HEK293 (cell line): ENCODE data around the gene TAS2R60.

Source experiments
- BCL11A ChIP-seq: fragments of 450-650 bp; formaldehyde crosslinking; IDR thresholded peaks from 2 replicates; pipeline ENCODE4 v1.5.1; 2016; ENCODE audit warnings: low read depth, missing biosample characterization, missing genetic modification characterization
- CTCF ChIP-seq: fragments of 450-650 bp; formaldehyde crosslinking; IDR thresholded peaks from 2 replicates; pipeline ENCODE4 v1.5.1; 2016; ENCODE audit warnings: missing biosample characterization, missing genetic modification characterization
- SP2 ChIP-seq: fragments of 450-650 bp; formaldehyde crosslinking; IDR thresholded peaks from 2 replicates; pipeline ENCODE4 v1.5.1; 2016; ENCODE audit warnings: missing biosample characterization, missing genetic modification characterization
- YY1 ChIP-seq: fragments of 450-650 bp; formaldehyde crosslinking; IDR thresholded peaks from 2 replicates; pipeline ENCODE4 v1.5.1; 2018; ENCODE audit warnings: missing biosample characterization, missing genetic modification characterization
- ZFP41 ChIP-seq: fragments of 450-650 bp; formaldehyde crosslinking; IDR thresholded peaks from 2 replicates; pipeline ENCODE4 v1.5.1; 2016; ENCODE audit warnings: missing biosample characterization, missing genetic modification characterization, borderline replicate concordance
- ZNF175 ChIP-seq: fragments of 450-650 bp; formaldehyde crosslinking; IDR thresholded peaks from 2 replicates; pipeline ENCODE4 v1.5.1; 2016; ENCODE audit warnings: missing biosample characterization, missing genetic modification characterization
- ZNF274 ChIP-seq, 2 experiments: fragments of 200-500 bp in 1 of 2; fragments of 450-650 bp in 1 of 2; sonication (Bioruptor generic) in 1 of 2; formaldehyde crosslinking in 1 of 2; IDR thresholded peaks; 2 replicates each; pipeline versions ENCODE4 v1.5.1 to v1.6.1; 2014 to 2016; ENCODE audit warnings: borderline replicate concordance in 1 of 2, inconsistent platforms in 1 of 2, low read length in 1 of 2, missing biosample characterization in 1 of 2, missing genetic modification characterization in 1 of 2
- ZNF354C ChIP-seq: fragments of 450-650 bp; formaldehyde crosslinking; IDR thresholded peaks from 2 replicates; pipeline ENCODE4 v1.5.1; 2016; ENCODE audit warnings: missing biosample characterization, missing genetic modification characterization, low read depth, borderline replicate concordance
- ZNF366 ChIP-seq: fragments of 450-650 bp; formaldehyde crosslinking; conservative IDR thresholded peaks from 2 replicates; pipeline ENCODE4 v1.5.1; 2016; ENCODE audit warnings: missing biosample characterization, missing genetic modification characterization
- ZNF621 ChIP-seq: fragments of 450-650 bp; formaldehyde crosslinking; IDR thresholded peaks from 2 replicates; pipeline ENCODE4 v1.5.1; 2017; ENCODE audit warnings: missing biosample characterization, missing genetic modification characterization
- ZNF747 ChIP-seq: fragments of 450-650 bp; formaldehyde crosslinking; IDR thresholded peaks from 2 replicates; pipeline ENCODE4 v1.5.1; 2016; ENCODE audit warnings: missing biosample characterization, missing genetic modification characterization
- TF ChIP-seq, protein P1 (sequence below): fragments of 450-650 bp; formaldehyde crosslinking; IDR thresholded peaks from 2 replicates; pipeline ENCODE4 v1.5.1; 2016; ENCODE audit warnings: missing biosample characterization, missing genetic modification characterization
- TF ChIP-seq, protein P2 (sequence below): fragments of 450-650 bp; formaldehyde crosslinking; optimal IDR thresholded peaks from 2 replicates; pipeline ENCODE3; 2016; ENCODE audit warnings: missing biosample characterization, mild to moderate bottlenecking, missing genetic modification characterization
- TF ChIP-seq, protein P3 (sequence below): fragments of 450-650 bp; IDR thresholded peaks from 2 replicates; pipeline ENCODE4 v1.5.1; 2018; ENCODE audit warnings: missing biosample characterization, mild to moderate bottlenecking, missing genetic modification characterization

DNA sequence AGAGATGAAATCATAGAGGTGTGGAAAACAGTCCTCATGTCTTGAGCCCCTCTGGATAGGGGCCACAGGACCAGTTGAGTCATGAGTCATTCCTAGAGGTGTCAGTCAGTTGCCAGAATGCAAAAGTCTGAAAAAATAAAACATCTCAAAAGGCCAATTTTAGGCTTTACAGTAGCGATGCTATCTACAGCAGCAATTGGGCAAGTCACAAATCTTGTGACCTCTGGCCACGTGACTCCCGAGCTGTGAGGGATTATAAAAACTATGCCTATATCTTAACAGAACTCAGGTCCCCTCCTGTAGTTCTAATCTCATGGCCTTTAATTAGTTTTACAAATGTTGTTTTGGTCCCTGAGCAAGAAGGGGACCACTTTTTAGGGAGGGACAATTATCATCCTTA lies 18.8 kb downstream of the TAS2R60 start:
- TF ChIP-seq, protein P1, sequence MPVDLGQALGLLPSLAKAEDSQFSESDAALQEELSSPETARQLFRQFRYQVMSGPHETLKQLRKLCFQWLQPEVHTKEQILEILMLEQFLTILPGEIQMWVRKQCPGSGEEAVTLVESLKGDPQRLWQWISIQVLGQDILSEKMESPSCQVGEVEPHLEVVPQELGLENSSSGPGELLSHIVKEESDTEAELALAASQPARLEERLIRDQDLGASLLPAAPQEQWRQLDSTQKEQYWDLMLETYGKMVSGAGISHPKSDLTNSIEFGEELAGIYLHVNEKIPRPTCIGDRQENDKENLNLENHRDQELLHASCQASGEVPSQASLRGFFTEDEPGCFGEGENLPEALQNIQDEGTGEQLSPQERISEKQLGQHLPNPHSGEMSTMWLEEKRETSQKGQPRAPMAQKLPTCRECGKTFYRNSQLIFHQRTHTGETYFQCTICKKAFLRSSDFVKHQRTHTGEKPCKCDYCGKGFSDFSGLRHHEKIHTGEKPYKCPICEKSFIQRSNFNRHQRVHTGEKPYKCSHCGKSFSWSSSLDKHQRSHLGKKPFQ (tag by site-specific recombination), result no peak
- no peak for TF ChIP-seq YY1 (tag by site-specific recombination)
- TF ChIP-seq CTCF, result no peak
- TF ChIP-seq, protein P2, sequence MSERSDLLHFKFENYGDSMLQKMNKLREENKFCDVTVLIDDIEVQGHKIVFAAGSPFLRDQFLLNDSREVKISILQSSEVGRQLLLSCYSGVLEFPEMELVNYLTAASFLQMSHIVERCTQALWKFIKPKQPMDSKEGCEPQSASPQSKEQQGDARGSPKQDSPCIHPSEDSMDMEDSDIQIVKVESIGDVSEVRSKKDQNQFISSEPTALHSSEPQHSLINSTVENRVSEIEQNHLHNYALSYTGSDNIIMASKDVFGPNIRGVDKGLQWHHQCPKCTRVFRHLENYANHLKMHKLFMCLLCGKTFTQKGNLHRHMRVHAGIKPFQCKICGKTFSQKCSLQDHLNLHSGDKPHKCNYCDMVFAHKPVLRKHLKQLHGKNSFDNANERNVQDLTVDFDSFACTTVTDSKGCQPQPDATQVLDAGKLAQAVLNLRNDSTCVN (tag by site-specific recombination), result no peak
- no peak for TF ChIP-seq BCL11A (tag by site-specific recombination)
- TF ChIP-seq ZNF274 (IDR thresholded peaks at IDR 0.05; ENCODE audit: low read length), result no peak
- TF ChIP-seq ZNF274 (tag by site-specific recombination; IDR thresholded peaks at IDR 0.05; ENCODE audit: borderline replicate concordance), result no peak
- no peak for TF ChIP-seq ZNF354C (tag by site-specific recombination)
- TF ChIP-seq, protein P3, sequence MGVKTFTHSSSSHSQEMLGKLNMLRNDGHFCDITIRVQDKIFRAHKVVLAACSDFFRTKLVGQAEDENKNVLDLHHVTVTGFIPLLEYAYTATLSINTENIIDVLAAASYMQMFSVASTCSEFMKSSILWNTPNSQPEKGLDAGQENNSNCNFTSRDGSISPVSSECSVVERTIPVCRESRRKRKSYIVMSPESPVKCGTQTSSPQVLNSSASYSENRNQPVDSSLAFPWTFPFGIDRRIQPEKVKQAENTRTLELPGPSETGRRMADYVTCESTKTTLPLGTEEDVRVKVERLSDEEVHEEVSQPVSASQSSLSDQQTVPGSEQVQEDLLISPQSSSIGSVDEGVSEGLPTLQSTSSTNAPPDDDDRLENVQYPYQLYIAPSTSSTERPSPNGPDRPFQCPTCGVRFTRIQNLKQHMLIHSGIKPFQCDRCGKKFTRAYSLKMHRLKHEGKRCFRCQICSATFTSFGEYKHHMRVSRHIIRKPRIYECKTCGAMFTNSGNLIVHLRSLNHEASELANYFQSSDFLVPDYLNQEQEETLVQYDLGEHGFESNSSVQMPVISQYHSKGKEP (tag by site-specific recombination), result no peak
- TF ChIP-seq ZFP41, result no peak
- no peak for TF ChIP-seq ZNF366 (tag by site-specific recombination)
- TF ChIP-seq SP2 (tag by site-specific recombination), result no peak
- no peak for TF ChIP-seq ZNF747 (tag by site-specific recombination)
- TF ChIP-seq ZNF621, result no peak
- TF ChIP-seq ZNF175 (tag by site-specific recombination), result no peak
